WTC11 (cell line): Measurements from ENCODE around the gene ZNF354C. TPM values are rescaled to one million over a fixed set of nuclear protein-coding genes. Genes with fewer than 3 reads are reported as not detected.
A peak's percentile ranks its signal among the peaks of the same experiment; 100 is the strongest.

Source experiments
- ATF2 ChIP-seq: sonication (generic); formaldehyde crosslinking; IDR thresholded peaks from 2 replicates; pipeline ENCODE4 v1.8.1; 2022; ENCODE audit warnings: low read depth, missing genetic modification reagents, borderline replicate concordance
- CREB1 ChIP-seq: sonication (generic); formaldehyde crosslinking; IDR thresholded peaks from 2 replicates; pipeline ENCODE4 v1.8.0; 2023; ENCODE audit warnings: mild to moderate bottlenecking, missing genetic modification reagents
- EMX1 ChIP-seq: fragments of 250-450 bp; sonication (Bioruptor Pico); IDR thresholded peaks from 2 replicates; pipeline ENCODE4 v1.8.0; 2021; ENCODE audit warnings: mild to moderate bottlenecking
- ESRRA ChIP-seq: sonication (generic); formaldehyde crosslinking; IDR thresholded peaks from 2 replicates; pipeline ENCODE4 v1.8.1; 2022; ENCODE audit warnings: mild to moderate bottlenecking, missing genetic modification reagents, borderline replicate concordance
- ETV6 ChIP-seq: sonication (generic); formaldehyde crosslinking; IDR thresholded peaks from 2 replicates; pipeline ENCODE4 v1.8.1; 2022; ENCODE audit warnings: mild to moderate bottlenecking, missing genetic modification reagents
- GRHL2 ChIP-seq: fragments of 250-450 bp; sonication (Bioruptor Pico); IDR thresholded peaks from 2 replicates; pipeline ENCODE4 v1.8.0; 2022; ENCODE audit warnings: mild to moderate bottlenecking, moderate library complexity; ENCODE audit not compliant: insufficient replicate concordance, severe bottlenecking
- NFE2L1 ChIP-seq: sonication (generic); formaldehyde crosslinking; IDR thresholded peaks from 2 replicates; pipeline ENCODE4 v1.8.1; 2023; ENCODE audit warnings: missing genetic modification reagents
- NR1H2 ChIP-seq: sonication (generic); formaldehyde crosslinking; IDR thresholded peaks from 2 replicates; pipeline ENCODE4 v1.9.0; 2021; ENCODE audit warnings: mild to moderate bottlenecking, moderate library complexity, missing genetic modification reagents
- SMAD4 ChIP-seq: sonication (generic); formaldehyde crosslinking; IDR thresholded peaks from 2 replicates; pipeline ENCODE4 v1.8.0; 2022; ENCODE audit warnings: mild to moderate bottlenecking, missing genetic modification reagents
- USF1 ChIP-seq: sonication (generic); formaldehyde crosslinking; IDR thresholded peaks from 2 replicates; pipeline ENCODE4 v1.8.0; 2022; ENCODE audit warnings: mild to moderate bottlenecking, missing genetic modification reagents
- ZBTB43 ChIP-seq: sonication (generic); formaldehyde crosslinking; IDR thresholded peaks from 2 replicates; pipeline ENCODE4 v1.8.1; 2023; ENCODE audit warnings: mild to moderate bottlenecking, missing genetic modification reagents
- ZNF219 ChIP-seq: sonication (generic); formaldehyde crosslinking; IDR thresholded peaks from 2 replicates; pipeline ENCODE4 v1.8.0; 2023; ENCODE audit warnings: missing genetic modification reagents, mild to moderate bottlenecking, borderline replicate concordance
- ZNF232 ChIP-seq: sonication (generic); formaldehyde crosslinking; IDR thresholded peaks from 2 replicates; pipeline ENCODE4 v1.8.0; 2022; ENCODE audit warnings: mild to moderate bottlenecking, missing genetic modification reagents
- ZNF416 ChIP-seq: fragments of 250-450 bp; sonication (Bioruptor Pico); IDR thresholded peaks from 2 replicates; pipeline ENCODE4 v1.9.0; 2021; ENCODE audit warnings: mild to moderate bottlenecking, inconsistent platforms
- ZNF423 ChIP-seq: fragments of 250-450 bp; sonication (Bioruptor Pico); IDR thresholded peaks from 2 replicates; pipeline ENCODE4 v2.1.2; 2022; ENCODE audit warnings: mild to moderate bottlenecking, moderate library complexity
- ZNF425 ChIP-seq: fragments of 250-450 bp; sonication (Bioruptor Pico); conservative IDR thresholded peaks from 2 replicates; pipeline ENCODE4 v1.9.0; 2021; ENCODE audit warnings: mild to moderate bottlenecking
- total RNA-seq: library from RNA; stranded (reverse); gene quantifications from 3 replicates; pipeline ENCODE4 v1.2.3, GENCODE V29; 2021
- TF ChIP-seq, protein P1 (sequence below): sonication (generic); formaldehyde crosslinking; IDR thresholded peaks from 2 replicates; pipeline ENCODE4 v1.8.1; 2023; ENCODE audit warnings: mild to moderate bottlenecking, moderate library complexity, missing genetic modification reagents
- TF ChIP-seq, protein P2 (sequence below): sonication (generic); formaldehyde crosslinking; IDR thresholded peaks from 2 replicates; pipeline ENCODE4 v1.8.1; 2023; ENCODE audit warnings: mild to moderate bottlenecking, missing genetic modification reagents
- TF ChIP-seq, protein P3 (sequence below): sonication (generic); formaldehyde crosslinking; IDR thresholded peaks from 2 replicates; pipeline ENCODE4 v1.8.0; 2022; ENCODE audit warnings: mild to moderate bottlenecking, missing genetic modification reagents

Gene ZNF354C
- total RNA-seq, 1 experiment from 2014 or later = 7.9 TPM

- peak; percentile 97 for TF ChIP-seq SMAD4
- TF ChIP-seq ATF2 (CRISPR knock-in tag) = peak; percentile 93
- no peak for TF ChIP-seq EMX1
- TF ChIP-seq, protein P1, sequence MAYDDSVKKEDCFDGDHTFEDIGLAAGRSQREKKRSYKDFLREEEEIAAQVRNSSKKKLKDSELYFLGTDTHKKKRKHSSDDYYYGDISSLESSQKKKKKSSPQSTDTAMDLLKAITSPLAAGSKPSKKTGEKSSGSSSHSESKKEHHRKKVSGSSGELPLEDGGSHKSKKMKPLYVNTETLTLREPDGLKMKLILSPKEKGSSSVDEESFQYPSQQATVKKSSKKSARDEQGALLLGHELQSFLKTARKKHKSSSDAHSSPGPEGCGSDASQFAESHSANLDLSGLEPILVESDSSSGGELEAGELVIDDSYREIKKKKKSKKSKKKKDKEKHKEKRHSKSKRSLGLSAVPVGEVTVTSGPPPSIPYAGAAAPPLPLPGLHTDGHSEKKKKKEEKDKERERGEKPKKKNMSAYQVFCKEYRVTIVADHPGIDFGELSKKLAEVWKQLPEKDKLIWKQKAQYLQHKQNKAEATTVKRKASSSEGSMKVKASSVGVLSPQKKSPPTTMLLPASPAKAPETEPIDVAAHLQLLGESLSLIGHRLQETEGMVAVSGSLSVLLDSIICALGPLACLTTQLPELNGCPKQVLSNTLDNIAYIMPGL = peak; percentile 91
- no peak for TF ChIP-seq ZNF425 (CRISPR knock-in tag)
- TF ChIP-seq, protein P2, sequence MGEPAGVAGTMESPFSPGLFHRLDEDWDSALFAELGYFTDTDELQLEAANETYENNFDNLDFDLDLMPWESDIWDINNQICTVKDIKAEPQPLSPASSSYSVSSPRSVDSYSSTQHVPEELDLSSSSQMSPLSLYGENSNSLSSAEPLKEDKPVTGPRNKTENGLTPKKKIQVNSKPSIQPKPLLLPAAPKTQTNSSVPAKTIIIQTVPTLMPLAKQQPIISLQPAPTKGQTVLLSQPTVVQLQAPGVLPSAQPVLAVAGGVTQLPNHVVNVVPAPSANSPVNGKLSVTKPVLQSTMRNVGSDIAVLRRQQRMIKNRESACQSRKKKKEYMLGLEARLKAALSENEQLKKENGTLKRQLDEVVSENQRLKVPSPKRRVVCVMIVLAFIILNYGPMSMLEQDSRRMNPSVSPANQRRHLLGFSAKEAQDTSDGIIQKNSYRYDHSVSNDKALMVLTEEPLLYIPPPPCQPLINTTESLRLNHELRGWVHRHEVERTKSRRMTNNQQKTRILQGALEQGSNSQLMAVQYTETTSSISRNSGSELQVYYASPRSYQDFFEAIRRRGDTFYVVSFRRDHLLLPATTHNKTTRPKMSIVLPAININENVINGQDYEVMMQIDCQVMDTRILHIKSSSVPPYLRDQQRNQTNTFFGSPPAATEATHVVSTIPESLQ (CRISPR knock-in tag) = 0 out of 2 replicates have a peak, but pooled peaks have one; percentile 66
- TF ChIP-seq ZNF416 (CRISPR knock-in tag) = no peak
- no peak for TF ChIP-seq ZNF423 (CRISPR knock-in tag)
- peak; percentile 93 for TF ChIP-seq NR1H2
- TF ChIP-seq ZNF232 (CRISPR knock-in tag) = peak; percentile 99
- TF ChIP-seq ESRRA (CRISPR knock-in tag) = peak; percentile 97
- peak; percentile 96 for TF ChIP-seq ETV6
- TF ChIP-seq NFE2L1 (CRISPR knock-in tag) = peak; percentile 97
- TF ChIP-seq USF1 = peak; percentile 78
- peak; percentile 98 for TF ChIP-seq CREB1 (CRISPR knock-in tag)
- peak; percentile 98 for TF ChIP-seq ZBTB43 (CRISPR knock-in tag)
- TF ChIP-seq, protein P3, sequence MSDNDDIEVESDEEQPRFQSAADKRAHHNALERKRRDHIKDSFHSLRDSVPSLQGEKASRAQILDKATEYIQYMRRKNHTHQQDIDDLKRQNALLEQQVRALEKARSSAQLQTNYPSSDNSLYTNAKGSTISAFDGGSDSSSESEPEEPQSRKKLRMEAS = peak; percentile 99
- peak; percentile 91 for TF ChIP-seq ZNF219
- no peak for TF ChIP-seq GRHL2 (CRISPR knock-in tag)
These were observed at the start of gene ZNF354C (continued) for GRCh38 chr5:179060116-179061008.
